ENCODE results near the gene ACOT7. TPM values are rescaled to one million over a fixed set of nuclear protein-coding genes. Genes with fewer than 3 reads are reported as not detected.
A peak's percentile ranks its signal among the peaks of the same experiment; 100 is the strongest.

Gene ACOT7
- total RNA-seq, 2 donors from 2014 or later, result 6.6 to 10.7 TPM

DNA sequence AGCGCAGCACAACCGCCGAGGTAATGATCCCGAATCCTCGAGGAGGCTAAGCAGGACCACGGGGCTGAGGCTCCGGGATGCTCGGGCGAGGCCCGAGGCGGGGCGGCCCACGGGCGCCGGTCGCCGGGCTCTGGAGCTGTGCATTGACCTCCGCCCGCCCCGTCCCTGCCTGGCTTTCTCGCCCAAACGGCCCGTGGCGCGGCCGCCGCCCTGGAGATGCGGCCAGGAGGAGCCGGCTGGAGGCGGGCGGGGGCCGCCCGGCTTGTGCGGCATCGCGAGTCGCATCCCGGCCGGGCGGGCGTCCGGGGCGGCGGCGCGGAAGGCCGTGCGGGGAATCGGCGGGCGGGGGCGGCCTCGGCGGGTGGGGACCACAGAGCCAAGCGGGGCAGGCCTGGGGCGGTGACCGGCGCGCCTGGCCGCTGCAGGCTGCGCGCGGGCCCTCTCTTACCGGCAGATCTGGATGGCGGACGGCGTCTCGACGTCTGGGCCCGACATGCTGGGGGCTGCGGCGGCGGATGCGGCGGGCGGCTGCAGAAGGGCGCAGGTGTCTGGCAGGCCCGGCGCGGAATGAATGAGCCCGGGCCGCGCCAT, 663 bp downstream of the ACOT7 start:
- peaks cover 0 to 18% of the 10 kb centered on the region in 2 donors for H3K4me1 ChIP-seq
- no peak for DNase-seq (ENCODE audit: low spot score)
- H3K36me3 ChIP-seq, result no peaks in the 10 kb centered on the region
- no peak for TF ChIP-seq CTCF (IDR thresholded peaks at IDR 0.05)
- peak overlapping the region; percentile 96 to 98 for H3K27ac ChIP-seq
- no peaks in the 10 kb centered on the region for H3K9me3 ChIP-seq
- H3K27me3 ChIP-seq, result no peaks in the 10 kb centered on the region
- H3K4me3 ChIP-seq, result peak overlapping the region; percentile 55 to 66

DNA sequence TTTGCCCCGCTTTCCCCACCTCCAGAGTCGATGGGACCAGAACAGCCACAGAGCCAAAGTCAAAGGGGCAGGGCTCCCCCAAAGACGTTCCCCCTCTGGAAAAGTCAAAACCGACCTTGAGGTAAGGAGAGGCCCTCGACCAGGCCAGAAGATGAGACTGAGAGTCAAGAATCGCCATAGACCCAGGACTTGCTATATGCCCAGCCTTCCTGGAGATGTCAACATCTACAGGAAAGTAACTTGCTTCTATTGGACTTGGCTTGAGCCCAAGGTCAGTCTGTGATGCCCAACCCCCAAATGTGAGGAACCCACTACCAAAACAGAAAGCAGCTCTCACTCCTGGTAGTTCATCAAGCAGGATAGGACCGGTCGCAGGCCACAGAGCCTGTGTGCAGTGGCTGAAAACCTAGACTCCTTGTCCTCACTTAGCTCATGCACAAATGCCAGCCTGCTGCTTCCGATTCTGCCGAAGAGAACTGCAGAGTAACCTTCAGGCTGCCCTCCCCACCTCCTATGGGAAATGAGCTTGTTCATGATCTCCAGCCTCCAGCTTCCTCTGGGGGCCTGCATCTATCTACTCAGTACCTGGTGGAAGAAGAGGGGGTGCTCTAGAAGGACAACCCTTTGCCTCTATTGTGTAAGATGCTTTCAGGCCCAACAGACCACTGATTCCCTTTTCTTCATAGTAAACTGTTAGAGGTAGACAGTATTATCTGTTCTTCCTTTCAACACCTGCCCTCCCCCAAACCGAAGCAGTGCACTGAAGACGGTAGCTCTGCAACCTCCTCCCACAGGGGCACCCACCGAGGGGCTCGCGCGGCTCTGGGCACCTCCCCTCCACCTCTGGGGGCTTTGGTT, 1.4 kb downstream of the ACOT7 start:
- H3K4me3 ChIP-seq, result peak overlapping the region; percentile 55 to 66
- no peaks in the 10 kb centered on the region for H3K27me3 ChIP-seq
- H3K4me1 ChIP-seq, result peaks cover 0 to 18% of the 10 kb centered on the region in 2 donors
- DNase-seq (ENCODE audit: low spot score), result no peak
- TF ChIP-seq CTCF (IDR thresholded peaks at IDR 0.05), result no peak
- no peaks in the 10 kb centered on the region for H3K36me3 ChIP-seq
- no peak overlapping the region for H3K27ac ChIP-seq
- no peaks in the 10 kb centered on the region for H3K9me3 ChIP-seq

GRCh38 chr1:6389971-6390370, 3.6 kb downstream of the ACOT7 start:
- no peaks in the 10 kb centered on the region for H3K27me3 ChIP-seq
- no peak for DNase-seq (ENCODE audit: low spot score)
- no peak overlapping the region for H3K27ac ChIP-seq
- H3K4me1 ChIP-seq, result peaks cover 0 to 32% of the 10 kb centered on the region in 2 donors
- H3K36me3 ChIP-seq, result no peaks in the 10 kb centered on the region
- TF ChIP-seq CTCF (IDR thresholded peaks at IDR 0.05), result no peak
- no peaks in the 10 kb centered on the region for H3K9me3 ChIP-seq
- no peak overlapping the region for H3K4me3 ChIP-seq

GRCh38 chr1:6386371-6386949, 7.1 kb downstream of the ACOT7 start:
- Histone ChIP-seq H3K4me1 (peaks cover 0 to 19% of the 10 kb centered on the region in 2 donors), H3K27me3 (no peaks in the 10 kb centered on the region), H3K9me3 (no peaks in the 10 kb centered on the region), H3K4me3 (no peak overlapping the region), H3K27ac (no peak overlapping the region), H3K36me3 (no peaks in the 10 kb centered on the region)
- TF ChIP-seq CTCF (IDR thresholded peaks at IDR 0.05), result no peak
- DNase-seq (ENCODE audit: low spot score), result no peak

- no peak for TF ChIP-seq CTCF (IDR thresholded peaks at IDR 0.05)
- Histone ChIP-seq H3K27me3 (no peaks in the 10 kb centered on the region), H3K9me3 (no peaks in the 10 kb centered on the region), H3K4me3 (no peak overlapping the region), H3K27ac (no peak overlapping the region), H3K4me1 (peaks cover 0 to 19% of the 10 kb centered on the region in 2 donors), H3K36me3 (no peaks in the 10 kb centered on the region)
- DNase-seq (ENCODE audit: low spot score), result no peak
Measured at GRCh38 chr1:6385488-6386191, 7.9 kb downstream of the ACOT7 start.
